Subcutaneous abdominal adipose tissue (tissue), 5 donors: ENCODE data around the gene IL19.

Experiments
- H3K27ac ChIP-seq: one replicate; pipeline ENCODE4 v1.7.0; 2013; ENCODE audit warnings: low read depth, mild to moderate bottlenecking, inconsistent platforms, low read length, moderate library complexity
- H3K27me3 ChIP-seq, 5 donors: one replicate each; pipeline ENCODE4 v1.7.0; 2013; ENCODE audit warnings: low read length in 5 of 5, inconsistent platforms in 1 of 5; ENCODE audit not compliant: control insufficient read depth in 5 of 5, insufficient read depth in 4 of 5
- H3K36me3 ChIP-seq, 5 donors: one replicate each; pipeline ENCODE4 v1.7.0; 2013; ENCODE audit warnings: low read length in 5 of 5; ENCODE audit not compliant: control insufficient read depth in 5 of 5, insufficient read depth in 5 of 5
- H3K4me1 ChIP-seq, 5 donors: one replicate each; pipeline ENCODE4 v1.7.0; 2013; ENCODE audit warnings: low read length in 5 of 5, mild to moderate bottlenecking in 3 of 5, moderate library complexity in 1 of 5; ENCODE audit not compliant: control insufficient read depth in 5 of 5, insufficient read depth in 5 of 5
- H3K4me3 ChIP-seq, 5 donors: one replicate each; pipeline ENCODE4 v1.7.0; 2013; ENCODE audit warnings: low read length in 5 of 5, low read depth in 1 of 5
- H3K9ac ChIP-seq, 5 donors: one replicate each; pipeline ENCODE4 v1.7.0; 2013; ENCODE audit warnings: low read length in 5 of 5, mild to moderate bottlenecking in 4 of 5, moderate library complexity in 3 of 5
- H3K9me3 ChIP-seq, 5 donors: one replicate each; pipeline ENCODE4 v1.7.0; 2013; ENCODE audit warnings: low read length in 5 of 5; ENCODE audit not compliant: control insufficient read depth in 5 of 5
- donor health status: healthy.
- donor health status: healthy.
- donor health status: healthy.
- donor health status: healthy.
- donor health status: healthy.

The IL19 gene

DNA sequence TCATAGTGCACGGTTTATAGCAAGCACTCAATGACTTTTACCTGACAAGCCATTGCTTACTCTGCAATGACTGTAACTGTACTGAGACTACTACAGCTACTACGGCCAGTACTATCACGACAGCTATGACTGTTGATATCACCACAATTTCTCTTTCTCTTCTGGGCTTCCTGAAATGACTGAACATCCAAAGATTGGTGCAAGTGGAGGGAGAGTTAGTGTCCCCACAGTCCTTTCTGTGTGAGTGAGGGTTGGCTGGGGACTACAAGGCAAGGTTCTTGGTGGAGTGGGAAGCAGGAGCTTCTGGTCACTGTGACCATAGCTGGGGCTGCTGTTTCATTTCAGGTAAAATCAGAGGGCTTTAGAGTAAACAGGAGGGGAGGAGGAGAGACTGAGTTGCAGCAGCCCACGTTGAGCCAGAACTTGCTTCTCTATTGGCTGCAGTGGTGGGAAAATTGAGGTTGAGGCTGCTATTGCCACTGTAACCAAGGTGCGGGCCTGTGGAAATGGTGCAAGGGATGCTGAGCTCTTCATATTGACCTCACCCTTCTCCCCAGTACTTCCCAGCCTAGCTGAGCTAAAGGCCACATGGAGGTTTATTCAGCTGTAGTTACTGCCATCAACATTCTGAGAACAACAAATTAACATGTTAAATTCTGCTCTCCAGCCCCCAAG is 15.8 kb downstream of the IL19 start:
- peaks cover 0 to 18% (median 17%) of the 10 kb centered on the region in 5 donors for H3K4me1 ChIP-seq
- H3K27ac ChIP-seq, result no peak overlapping the region
- H3K27me3 ChIP-seq, result no peaks in the 10 kb centered on the region
- no peak overlapping the region for H3K4me3 ChIP-seq
- no peaks in the 10 kb centered on the region for H3K9me3 ChIP-seq
- H3K9ac ChIP-seq, result no peak overlapping the region
- no peaks in the 10 kb centered on the region for H3K36me3 ChIP-seq

- H3K36me3 ChIP-seq, result no peaks in the 10 kb centered on the region
- H3K9me3 ChIP-seq, result no peaks in the 10 kb centered on the region
- no peak overlapping the region for H3K4me3 ChIP-seq
- no peak overlapping the region for H3K9ac ChIP-seq
- H3K4me1 ChIP-seq, result peaks cover 0 to 18% (median 17%) of the 10 kb centered on the region in 5 donors
- no peaks in the 10 kb centered on the region for H3K27me3 ChIP-seq
- H3K27ac ChIP-seq, result no peak overlapping the region
Observed at GRCh38 chr1:206787891-206788290, 17.3 kb downstream of the IL19 start.

DNA sequence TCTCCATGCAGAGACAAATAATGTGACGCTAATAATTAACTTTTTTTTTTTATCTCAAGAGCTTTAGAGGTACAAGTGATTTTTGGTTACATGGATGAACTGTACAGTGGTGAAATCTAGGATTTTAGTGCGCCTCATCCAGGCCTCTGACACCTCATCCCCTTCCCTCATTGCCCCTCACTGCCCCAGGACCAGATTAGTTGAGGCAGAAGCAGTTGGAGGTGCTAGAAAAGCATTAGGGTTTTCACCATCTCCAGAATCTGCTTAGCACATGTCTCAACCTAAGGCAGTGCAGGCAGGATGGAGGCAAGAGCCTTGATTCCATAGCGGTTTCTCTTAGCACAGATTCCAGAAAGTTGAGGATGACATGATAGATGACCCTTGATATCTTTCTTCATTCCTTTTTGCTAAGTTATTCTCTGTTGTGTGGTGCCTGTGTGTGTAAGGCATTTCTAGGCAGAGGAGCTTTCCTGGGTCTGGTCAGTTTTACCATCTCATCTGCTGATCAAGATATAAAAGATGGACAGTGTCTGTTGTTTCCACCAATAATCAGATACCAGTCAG is 18.0 kb downstream of the IL19 start:
- Histone ChIP-seq H3K4me3 (no peak overlapping the region), H3K9ac (no peak overlapping the region), H3K27ac (no peak overlapping the region), H3K36me3 (no peaks in the 10 kb centered on the region), H3K4me1 (peaks cover 0 to 18% (median 17%) of the 10 kb centered on the region in 5 donors), H3K9me3 (no peaks in the 10 kb centered on the region), H3K27me3 (no peaks in the 10 kb centered on the region)

DNA sequence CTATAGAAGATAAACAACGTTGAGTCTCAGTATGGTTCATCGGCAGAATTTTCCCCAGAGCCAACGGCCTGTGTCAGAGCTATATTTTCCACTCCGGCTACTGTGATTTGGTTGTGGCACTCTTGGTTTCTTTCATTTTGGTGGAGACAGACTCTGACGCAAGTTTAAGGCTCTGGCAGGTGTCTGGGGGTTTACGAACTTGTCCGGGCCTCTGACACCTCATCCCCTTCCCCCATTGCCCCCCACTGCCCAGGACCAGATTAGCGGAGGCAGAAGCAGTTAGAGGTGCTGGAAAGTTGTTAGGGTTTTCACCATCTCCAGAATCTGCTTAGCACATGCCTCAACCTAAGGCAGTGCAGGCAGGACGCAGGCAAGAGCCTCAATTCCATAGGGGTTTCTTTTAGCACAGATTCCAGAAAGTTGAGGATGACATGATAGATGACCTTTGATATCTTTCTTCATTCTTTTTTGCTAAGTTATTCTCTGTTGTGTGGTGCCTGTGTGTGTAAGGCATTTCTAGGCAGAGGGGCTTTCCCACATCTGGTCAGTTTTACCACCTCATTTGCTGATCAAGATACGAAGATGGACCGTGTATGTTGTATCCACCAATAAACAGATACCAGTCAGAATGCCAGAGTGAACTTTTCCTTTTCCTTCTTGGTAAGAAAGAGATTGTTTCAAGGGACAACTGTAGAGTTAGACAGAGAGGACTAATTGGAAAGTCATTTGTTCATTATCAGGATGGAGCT is 20.1 kb downstream of the IL19 start:
- H3K9ac ChIP-seq, result no peak overlapping the region
- no peak overlapping the region for H3K27ac ChIP-seq
- peaks cover 0 to 9% (median 8%) of the 10 kb centered on the region in 5 donors for H3K4me1 ChIP-seq
- H3K9me3 ChIP-seq, result no peaks in the 10 kb centered on the region
- H3K36me3 ChIP-seq, result no peaks in the 10 kb centered on the region
- no peak overlapping the region for H3K4me3 ChIP-seq
- H3K27me3 ChIP-seq, result peaks cover 0 to 2% (median 0%) of the 10 kb centered on the region in 5 donors

DNA sequence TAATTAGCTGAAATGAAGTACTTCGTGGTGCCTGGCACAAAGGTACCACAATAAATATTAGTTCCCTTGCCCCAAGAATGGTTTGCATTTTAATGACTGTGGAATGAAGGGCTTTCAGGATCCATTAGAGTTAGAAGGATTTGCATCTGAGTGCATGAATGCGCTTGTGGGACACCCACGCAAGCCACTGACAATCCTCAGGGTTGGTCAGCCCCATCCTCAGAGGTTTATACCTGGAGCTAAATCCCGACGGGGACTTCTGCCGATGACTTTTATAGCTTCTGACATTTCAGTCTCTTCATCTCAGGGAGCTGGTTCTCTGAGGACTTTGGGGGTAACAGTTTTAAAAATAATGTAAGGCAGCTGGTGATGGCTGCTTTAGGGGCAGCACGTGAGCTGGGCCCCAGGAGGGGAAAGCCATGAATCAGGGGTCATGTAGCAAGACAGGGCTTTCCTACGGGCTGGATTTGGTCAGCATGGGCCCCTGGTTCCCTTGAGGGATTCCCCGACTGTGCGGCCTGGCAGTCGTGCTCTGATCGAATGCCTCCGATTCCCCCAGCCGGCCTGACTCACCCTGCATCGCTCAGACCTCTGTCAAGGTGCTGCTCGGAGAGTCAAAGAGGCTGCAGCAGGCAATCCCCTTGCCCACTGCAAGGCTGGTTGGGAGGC is 22.5 kb downstream of the IL19 start:
- no peaks in the 10 kb centered on the region for H3K9me3 ChIP-seq
- H3K36me3 ChIP-seq, result no peaks in the 10 kb centered on the region
- H3K27ac ChIP-seq, result no peak overlapping the region
- H3K9ac ChIP-seq, result no peak overlapping the region
- no peak overlapping the region for H3K4me3 ChIP-seq
- peaks cover 0 to 9% (median 8%) of the 10 kb centered on the region in 5 donors for H3K4me1 ChIP-seq
- peaks cover 0 to 2% (median 0%) of the 10 kb centered on the region in 5 donors for H3K27me3 ChIP-seq

DNA sequence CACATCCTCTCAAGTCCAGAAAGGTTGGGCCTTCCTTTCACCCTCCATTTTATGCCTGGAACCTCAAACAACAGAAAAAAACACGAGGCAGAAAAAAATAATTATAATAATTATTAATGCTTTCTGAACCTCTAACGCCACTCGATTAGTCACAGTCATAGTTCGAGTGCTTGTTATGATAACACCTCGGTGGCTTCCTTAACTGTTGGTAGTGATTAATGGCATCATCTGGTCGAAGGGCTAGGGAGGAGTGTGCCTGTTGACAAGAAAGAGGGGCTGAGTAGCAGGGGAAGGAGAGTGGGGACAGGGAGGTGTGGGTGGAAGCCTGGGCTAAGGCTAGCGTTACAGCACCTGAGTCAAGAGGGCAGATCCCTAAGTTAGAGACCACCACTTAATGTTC is 23.0 kb downstream of the IL19 start:
- H3K9ac ChIP-seq, result no peak overlapping the region
- peaks cover 0 to 9% (median 8%) of the 10 kb centered on the region in 5 donors for H3K4me1 ChIP-seq
- H3K27me3 ChIP-seq, result peaks cover 0 to 2% (median 0%) of the 10 kb centered on the region in 5 donors
- H3K4me3 ChIP-seq, result no peak overlapping the region
- H3K27ac ChIP-seq, result no peak overlapping the region
- H3K36me3 ChIP-seq, result no peaks in the 10 kb centered on the region
- no peaks in the 10 kb centered on the region for H3K9me3 ChIP-seq

GRCh38 chr1:206794294-206794908 is 23.8 kb downstream of the IL19 start:
- Histone ChIP-seq H3K27me3 (peaks cover 0 to 6% (median 3%) of the 10 kb centered on the region in 5 donors), H3K27ac (no peak overlapping the region), H3K4me1 (peaks cover 0 to 9% (median 8%) of the 10 kb centered on the region in 5 donors), H3K9me3 (no peaks in the 10 kb centered on the region), H3K36me3 (no peaks in the 10 kb centered on the region), H3K9ac (no peak overlapping the region), H3K4me3 (no peak overlapping the region)

GRCh38 chr1:206796116-206796515 is 25.5 kb downstream of the IL19 start:
- Histone ChIP-seq H3K4me1 (peaks cover 0 to under 1% (median under 1%) of the 10 kb centered on the region in 5 donors), H3K27ac (no peak overlapping the region), H3K36me3 (no peaks in the 10 kb centered on the region), H3K4me3 (no peak overlapping the region), H3K9me3 (no peaks in the 10 kb centered on the region), H3K27me3 (peaks cover 0 to 6% (median 3%) of the 10 kb centered on the region in 5 donors), H3K9ac (no peak overlapping the region)

DNA sequence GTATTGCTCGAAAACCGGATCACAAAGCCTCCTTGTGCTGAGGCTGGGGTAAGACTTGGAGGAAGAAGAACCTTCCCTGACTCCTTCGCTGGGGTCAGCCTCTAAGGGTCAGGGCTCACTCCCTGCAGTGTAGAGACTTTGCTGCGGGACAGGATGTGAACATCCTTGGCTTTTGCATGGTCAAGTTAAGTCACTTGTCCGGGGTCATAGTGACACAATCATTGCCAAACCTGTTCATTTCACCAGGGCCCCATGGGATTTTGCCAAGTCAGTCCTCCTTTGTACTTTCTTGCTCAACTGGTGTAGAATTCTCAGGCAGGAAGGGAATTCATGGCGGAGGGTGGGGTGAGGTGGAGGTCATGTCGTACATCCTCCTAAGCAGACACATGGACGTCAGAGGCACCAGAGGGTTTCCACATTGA is 26.4 kb downstream of the IL19 start:
- Histone ChIP-seq H3K4me1 (no peaks in the 10 kb centered on the region), H3K27ac (no peak overlapping the region), H3K9me3 (peaks cover 0 to 1% (median 0%) of the 10 kb centered on the region in 5 donors), H3K27me3 (peaks cover 0 to 6% (median 3%) of the 10 kb centered on the region in 5 donors), H3K36me3 (no peaks in the 10 kb centered on the region), H3K4me3 (no peak overlapping the region), H3K9ac (no peak overlapping the region)
